HEK293T (cell line): ENCODE results near the gene PTMA.

Experiments
- ARNT ChIP-seq: fragments of 450-650 bp; IDR thresholded peaks from 2 replicates; pipeline ENCODE4 v1.6.1; 2017; ENCODE audit warnings: mild to moderate bottlenecking
- BHLHE40 ChIP-seq: fragments of 450-650 bp; IDR thresholded peaks from 2 replicates; pipeline ENCODE4 v1.6.1; 2016; ENCODE audit warnings: mild to moderate bottlenecking, moderate library complexity, borderline replicate concordance
- FOXM1 ChIP-seq: fragments of 450-650 bp; IDR thresholded peaks from 2 replicates; pipeline ENCODE4 v1.6.1; 2017; ENCODE audit warnings: mild to moderate bottlenecking, borderline replicate concordance
- HDGF ChIP-seq: fragments of 450-650 bp; IDR thresholded peaks from 2 replicates; pipeline ENCODE4 v1.6.1; 2017; ENCODE audit warnings: antibody characterized with exemption, borderline replicate concordance
- L3MBTL2 ChIP-seq: fragments of 450-650 bp; conservative IDR thresholded peaks from 2 replicates; pipeline ENCODE4 v1.6.1; 2016; ENCODE audit warnings: mild to moderate bottlenecking
- LEF1 ChIP-seq: fragments of 450-650 bp; IDR thresholded peaks from 2 replicates; pipeline ENCODE4 v1.6.1; 2017; ENCODE audit warnings: mild to moderate bottlenecking, borderline replicate concordance
- NFRKB ChIP-seq: fragments of 450-650 bp; IDR thresholded peaks from 2 replicates; pipeline ENCODE4 v1.6.1; 2016; ENCODE audit warnings: mild to moderate bottlenecking, moderate library complexity
- SP1 ChIP-seq: fragments of 450-650 bp; IDR thresholded peaks from 2 replicates; pipeline ENCODE4 v1.6.1; 2017
- SUZ12 ChIP-seq: fragments of 450-650 bp; IDR thresholded peaks from 2 replicates; pipeline ENCODE4 v1.6.1; 2016; ENCODE audit warnings: mild to moderate bottlenecking
- TARDBP ChIP-seq: fragments of 450-650 bp; IDR thresholded peaks from 2 replicates; pipeline ENCODE4 v1.6.1; 2016
- TF ChIP-seq, protein P1 (sequence below): fragments of 450-650 bp; IDR thresholded peaks from 2 replicates; pipeline ENCODE4 v1.6.1; 2016

- TF ChIP-seq ARNT (no peak), HDGF (no peak), SP1 (no peak), NFRKB (no peak), BHLHE40 (no peak), LEF1 (no peak), SUZ12 (no peak), FOXM1 (no peak), TARDBP (no peak), L3MBTL2 (no peak)
- TF ChIP-seq, protein P1, sequence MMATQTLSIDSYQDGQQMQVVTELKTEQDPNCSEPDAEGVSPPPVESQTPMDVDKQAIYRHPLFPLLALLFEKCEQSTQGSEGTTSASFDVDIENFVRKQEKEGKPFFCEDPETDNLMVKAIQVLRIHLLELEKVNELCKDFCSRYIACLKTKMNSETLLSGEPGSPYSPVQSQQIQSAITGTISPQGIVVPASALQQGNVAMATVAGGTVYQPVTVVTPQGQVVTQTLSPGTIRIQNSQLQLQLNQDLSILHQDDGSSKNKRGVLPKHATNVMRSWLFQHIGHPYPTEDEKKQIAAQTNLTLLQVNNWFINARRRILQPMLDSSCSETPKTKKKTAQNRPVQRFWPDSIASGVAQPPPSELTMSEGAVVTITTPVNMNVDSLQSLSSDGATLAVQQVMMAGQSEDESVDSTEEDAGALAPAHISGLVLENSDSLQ = no peak
These were observed 6.6 kb upstream of the PTMA start for GRCh38 chr2:231701456-231702373.
